ENCODE results near the gene SLC4A1. TPM values are rescaled to one million over a fixed set of nuclear protein-coding genes. Genes with fewer than 3 reads are reported as not detected.
"Not testable (repeated sequence)": the region's sequence is repeated elsewhere in the genome, so short reads cannot be mapped to it uniquely, and the experiment has no call there.

Gene SLC4A1
- polyA plus RNA-seq, 10 donors: 6.0 to 34.0 (median 13.2) TPM

GRCh38 chr17:44257815-44258760 lies 9.8 kb downstream of the SLC4A1 start:
- DNase-seq: no peak

GRCh38 chr17:44256671-44257070 lies 11.3 kb downstream of the SLC4A1 start:
- no peak for DNase-seq

GRCh38 chr17:44255915-44256314 lies 12.0 kb downstream of the SLC4A1 start:
- DNase-seq: no peak

- DNase-seq: no peak
Observed at GRCh38 chr17:44254361-44255095, 13.4 kb downstream of the SLC4A1 start.

- DNase-seq: no peak
Observed at GRCh38 chr17:44253006-44253405, 14.9 kb downstream of the SLC4A1 start.

GRCh38 chr17:44251062-44251461 lies 16.9 kb downstream of the SLC4A1 start:
- no peak for DNase-seq

- DNase-seq: no peak
Observed at GRCh38 chr17:44249501-44250246, 18.3 kb downstream of the SLC4A1 start.

GRCh38 chr17:44247876-44248736 lies 19.8 kb downstream of the SLC4A1 start:
- no peak for DNase-seq

- DNase-seq: peak; percentile 52 to 67 (median 57)
Observed at GRCh38 chr17:44247440-44247841, 20.5 kb downstream of the SLC4A1 start.

GRCh38 chr17:44241106-44241624 lies 26.8 kb downstream of the SLC4A1 start:
- DNase-seq: no peak

GRCh38 chr17:44237886-44238285 lies 30.0 kb downstream of the SLC4A1 start:
- DNase-seq: not testable (repeated sequence)

- no peak for DNase-seq
Observed at GRCh38 chr17:44236444-44236991, 31.4 kb downstream of the SLC4A1 start.

- no peak for DNase-seq
Observed at GRCh38 chr17:44235583-44235936, 32.4 kb downstream of the SLC4A1 start.

GRCh38 chr17:44233582-44233981 lies 34.4 kb downstream of the SLC4A1 start:
- no peak for DNase-seq

GRCh38 chr17:44232061-44232460 lies 35.9 kb downstream of the SLC4A1 start:
- DNase-seq: no peak

GRCh38 chr17:44230140-44230539 lies 37.8 kb downstream of the SLC4A1 start:
- DNase-seq: peak in 1 of 3 donors; percentile 69

- DNase-seq: no peak
Observed at GRCh38 chr17:44229090-44229489, 38.8 kb downstream of the SLC4A1 start.

- DNase-seq: peak in 2 of 3 donors; percentile 43 to 67
Observed at GRCh38 chr17:44223541-44224071, 44.3 kb downstream of the SLC4A1 start.

GRCh38 chr17:44222112-44222869 lies 45.6 kb downstream of the SLC4A1 start:
- DNase-seq: peak; percentile 65 to 84 (median 69)

- no peak for DNase-seq
Observed at GRCh38 chr17:44221862-44222111, 46.1 kb downstream of the SLC4A1 start.
